K562 (cell line): ENCODE data around the gene GMNN.

Experiments
- CHD2 ChIP-seq: IDR thresholded peaks from 2 replicates; pipeline ENCODE4 v1.6.1; 2011; ENCODE audit warnings: low read depth, low read length
- CTCF ChIP-seq, 3 experiments: IDR thresholded peaks in 2 of 3; conservative IDR thresholded peaks in 1 of 3; 2 replicates each; pipeline ENCODE4 v1.5.1; 2011 to 2012; ENCODE audit warnings: low read length in 3 of 3, mild to moderate bottlenecking in 3 of 3, control low read depth in 2 of 3, improper control_type of control experiment in 1 of 3, inconsistent platforms in 1 of 3, low read depth in 1 of 3, mixed read lengths in 1 of 3, moderate library complexity in 1 of 3; ENCODE audit not compliant: insufficient read depth in 2 of 3
- GABPA ChIP-seq: fragments of 200-800 bp; sonication (Bioruptor generic); conservative IDR thresholded peaks from 2 replicates; pipeline ENCODE4 v1.6.1; 2016; ENCODE audit warnings: low read depth, missing genetic modification characterization, missing compliant biosample characterization
- POLR2A ChIP-seq: fragments of 450-650 bp; conservative IDR thresholded peaks from 2 replicates; pipeline ENCODE4 v1.6.1; 2016
- SRF ChIP-seq, 2 experiments: fragments of 250-450, 450-650 bp in 1 of 2; sonication (Bioruptor Pico) in 1 of 2; sonication (generic) in 1 of 2; formaldehyde crosslinking; IDR thresholded peaks; 2 replicates each; pipeline versions ENCODE4 v1.5.0 to v1.5.1; 2020 to 2022; ENCODE audit warnings: mild to moderate bottlenecking in 1 of 2, missing genetic modification reagents in 1 of 2
- ZBTB33 ChIP-seq: sonication (generic); formaldehyde crosslinking; IDR thresholded peaks from 2 replicates; pipeline ENCODE4 v1.8.1; 2023; ENCODE audit warnings: mild to moderate bottlenecking, missing genetic modification reagents

GRCh38 chr6:24752917-24753492, 21.7 kb upstream of the GMNN start:
- no peak for TF ChIP-seq CHD2
- no peak for TF ChIP-seq POLR2A
- no peak for TF ChIP-seq SRF (CRISPR knock-in tag; IDR thresholded peaks at IDR 0.05)
- TF ChIP-seq GABPA (tag): no peak
- TF ChIP-seq ZBTB33 (CRISPR knock-in tag): no peak
- TF ChIP-seq CTCF (IDR thresholded peaks at IDR 0.05 in 2 of 3, conservative IDR thresholded peaks at IDR 0.05 in 1 of 3; ENCODE audit: insufficient read depth in 2 of 3, low read depth in 1 of 3, low read length in 3 of 3): no peak
